Measurements from ENCODE around the gene CD6. TPM values are rescaled to one million over a fixed set of nuclear protein-coding genes. Genes with fewer than 3 reads are reported as not detected.
A peak's percentile ranks its signal among the peaks of the same experiment; 100 is the strongest.

Gene CD6
- total and polyA plus RNA-seq, 2 of the 8 experiments (the other 6 are each of a cell fraction or from before 2014, with no cell fraction given): 0.03 TPM; not detected in 1

DNA sequence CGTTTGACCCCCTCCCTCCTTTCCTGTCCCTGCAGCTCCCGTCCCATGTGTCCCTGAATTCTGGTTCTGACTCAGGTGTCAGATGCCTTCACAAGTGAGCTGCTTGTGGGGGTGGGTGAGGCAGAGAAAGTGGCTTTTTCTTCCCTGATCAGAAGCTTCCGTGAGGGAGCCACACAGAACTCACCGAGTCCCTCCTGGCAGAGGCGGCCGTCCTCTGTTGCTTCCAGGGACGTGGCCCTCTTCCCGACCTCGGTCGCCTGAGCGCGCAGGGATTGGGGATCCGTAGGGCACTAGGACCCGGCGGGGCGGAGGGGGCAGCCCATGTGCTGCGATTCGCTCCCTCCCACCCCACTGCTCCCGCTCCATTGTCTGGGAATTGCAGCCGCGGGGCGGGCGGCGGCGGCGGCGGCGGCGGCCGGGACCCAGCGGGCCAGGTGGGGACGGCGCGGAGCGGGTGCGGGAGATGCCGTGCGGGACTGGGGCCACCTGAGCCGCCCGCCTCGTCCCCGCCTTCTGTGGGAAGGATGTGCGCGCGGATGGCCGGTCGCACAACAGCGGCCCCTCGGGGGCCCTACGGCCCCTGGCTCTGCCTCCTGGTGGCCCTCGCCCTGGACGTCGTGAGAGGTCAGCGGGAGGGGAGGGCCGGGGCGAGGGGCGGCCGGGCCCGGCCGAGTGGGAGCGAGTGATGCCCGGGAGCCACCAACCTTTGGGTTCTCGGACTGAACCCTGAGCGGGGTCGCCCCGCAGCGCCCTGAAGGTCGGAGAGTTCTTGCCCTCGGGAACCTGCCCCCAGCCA, 47.2 kb upstream of the CD6 start, which contains the start of gene TMEM132A (continued):
- TF ChIP-seq TCF12 (IDR thresholded peaks at IDR 0.05; ENCODE audit: low read depth, low read length): peak; percentile 13; the same call in 1 of the 2 replicates
- TF ChIP-seq GABPA (IDR thresholded peaks at IDR 0.05; ENCODE audit: borderline replicate concordance, insufficient read depth, low read length): no peak
- TF ChIP-seq GTF2F1 (IDR thresholded peaks at IDR 0.05; ENCODE audit: borderline replicate concordance, low read depth, low read length): no peak
- TF ChIP-seq PHF8 (conservative IDR thresholded peaks at IDR 0.05; ENCODE audit: low read depth, low read length): peak; percentile 66
- peak; percentile 31 for TF ChIP-seq TAF7 (optimal IDR thresholded peaks at IDR 0.05; ENCODE audit: borderline replicate concordance, low read depth, low read length)
- 0 out of 2 replicates have a peak, but pooled peaks have one; percentile 50 for TF ChIP-seq CREB1 (IDR thresholded peaks at IDR 0.05)
- peak; percentile 72 for TF ChIP-seq E2F6 (IDR thresholded peaks at IDR 0.05)
- TF ChIP-seq SP1 (IDR thresholded peaks at IDR 0.05; ENCODE audit: low read depth, low read length): no peak
- TF ChIP-seq, protein P1, sequence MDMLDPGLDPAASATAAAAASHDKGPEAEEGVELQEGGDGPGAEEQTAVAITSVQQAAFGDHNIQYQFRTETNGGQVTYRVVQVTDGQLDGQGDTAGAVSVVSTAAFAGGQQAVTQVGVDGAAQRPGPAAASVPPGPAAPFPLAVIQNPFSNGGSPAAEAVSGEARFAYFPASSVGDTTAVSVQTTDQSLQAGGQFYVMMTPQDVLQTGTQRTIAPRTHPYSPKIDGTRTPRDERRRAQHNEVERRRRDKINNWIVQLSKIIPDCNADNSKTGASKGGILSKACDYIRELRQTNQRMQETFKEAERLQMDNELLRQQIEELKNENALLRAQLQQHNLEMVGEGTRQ (IDR thresholded peaks at IDR 0.05; ENCODE audit: low read length): 0 out of 2 replicates have a peak, but pooled peaks have one; percentile 14
- TF ChIP-seq MAX (IDR thresholded peaks at IDR 0.05): peak; percentile 94
- TF ChIP-seq CEBPB (IDR thresholded peaks at IDR 0.05; ENCODE audit: low read depth, low read length): no peak
- TF ChIP-seq RBBP5 (IDR thresholded peaks at IDR 0.05; ENCODE audit: borderline replicate concordance, low read depth, low read length): 0 out of 2 replicates have a peak, but pooled peaks have one; percentile 31
- TF ChIP-seq SIN3A (conservative IDR thresholded peaks at IDR 0.05 in 1 of 2, IDR thresholded peaks at IDR 0.05 in 1 of 2; ENCODE audit: low read depth in 1 of 2, low read length in 2 of 2): peak; percentile 31 to 59; a peak in 2 of 4 replicates
- peak in 1 of 2 experiments; percentile 27; a peak in 1 of 3 replicates for TF ChIP-seq EP300 (IDR thresholded peaks at IDR 0.05; ENCODE audit: borderline replicate concordance in 1 of 2, low read depth in 2 of 2, low read length in 2 of 2)

Measured in H1 (cell line).